Nephron (organoid): ENCODE measurements around the gene TMEM145.

ENCODE experiments used
- H3K27ac Mint-ChIP-seq, 3 experiments: 2 replicates each; pipeline ENCODE4 v1.8.0; 2020; ENCODE audit warnings: mixed read lengths in 3 of 3, mild to moderate bottlenecking in 2 of 3, moderate library complexity in 1 of 3
- H3K27me3 Mint-ChIP-seq: 2 replicates; pipeline ENCODE4 v1.8.0; 2021; ENCODE audit warnings: low read depth, mild to moderate bottlenecking, moderate library complexity, mixed read lengths
- H3K36me3 Mint-ChIP-seq: 2 replicates; pipeline ENCODE4 v1.8.0; 2020; ENCODE audit warnings: low read depth, mixed read lengths
- H3K4me1 Mint-ChIP-seq: 2 replicates; pipeline ENCODE4 v1.8.0; 2020; ENCODE audit warnings: mixed read lengths
- H3K4me3 Mint-ChIP-seq, 3 experiments: 2 replicates each; pipeline ENCODE4 v1.8.0; 2020; ENCODE audit warnings: mild to moderate bottlenecking in 3 of 3, mixed read lengths in 3 of 3, moderate library complexity in 2 of 3
- H3K9me3 Mint-ChIP-seq: 2 replicates; pipeline ENCODE4 v1.8.0; 2020; ENCODE audit warnings: mixed read lengths
- CTCF ChIP-seq, 3 experiments: fragments of 200-600 bp; sonication (generic); IDR thresholded peaks; one replicate each; pipeline ENCODE4 v1.5.0; 2021; ENCODE audit warnings: antibody characterized with exemption in 3 of 3; ENCODE audit not compliant: unreplicated experiment in 3 of 3

The TMEM145 gene

GRCh38 chr19:42292963-42293362, 20.1 kb upstream of the TMEM145 start:
- no peaks in the 10 kb centered on the region for H3K9me3 Mint-ChIP-seq
- H3K27me3 Mint-ChIP-seq: no peaks in the 10 kb centered on the region
- H3K4me3 Mint-ChIP-seq: peak overlapping the region in 2 of 3 experiments; percentile 61 to 64
- peak overlapping the region; percentile 85 to 92 (median 90) for H3K27ac Mint-ChIP-seq
- no peak for TF ChIP-seq CTCF (IDR thresholded peaks at IDR 0.05; ENCODE audit: unreplicated experiment in 3 of 3)
- H3K36me3 Mint-ChIP-seq: peaks cover 31% of the 10 kb centered on the region
- peaks cover 13% of the 10 kb centered on the region for H3K4me1 Mint-ChIP-seq

- TF ChIP-seq CTCF (IDR thresholded peaks at IDR 0.05; ENCODE audit: unreplicated experiment in 3 of 3): peak; percentile 39 to 48 (median 40)
- peak overlapping the region; percentile 85 to 92 (median 90) for H3K27ac Mint-ChIP-seq
- no peaks in the 10 kb centered on the region for H3K27me3 Mint-ChIP-seq
- peaks cover 31% of the 10 kb centered on the region for H3K36me3 Mint-ChIP-seq
- peak overlapping the region in 2 of 3 experiments; percentile 61 to 64 for H3K4me3 Mint-ChIP-seq
- no peaks in the 10 kb centered on the region for H3K9me3 Mint-ChIP-seq
- peaks cover 13% of the 10 kb centered on the region for H3K4me1 Mint-ChIP-seq
Measured at GRCh38 chr19:42293540-42293939, 19.6 kb upstream of the TMEM145 start.

GRCh38 chr19:42293948-42294347, 19.2 kb upstream of the TMEM145 start:
- Mint-ChIP-seq H3K4me1 (peaks cover 13% of the 10 kb centered on the region), H3K4me3 (no peak overlapping the region), H3K27ac (peak overlapping the region in 1 of 3 experiments; percentile 90), H3K9me3 (no peaks in the 10 kb centered on the region), H3K36me3 (peaks cover 31% of the 10 kb centered on the region), H3K27me3 (no peaks in the 10 kb centered on the region)
- TF ChIP-seq CTCF (IDR thresholded peaks at IDR 0.05; ENCODE audit: unreplicated experiment in 3 of 3): no peak

GRCh38 chr19:42294471-42295137, 18.5 kb upstream of the TMEM145 start:
- peak overlapping the region in 1 of 3 experiments; percentile 90 for H3K27ac Mint-ChIP-seq
- H3K36me3 Mint-ChIP-seq: peaks cover 32% of the 10 kb centered on the region

GRCh38 chr19:42295342-42295741, 17.8 kb upstream of the TMEM145 start:
- no peaks in the 10 kb centered on the region for H3K27me3 Mint-ChIP-seq
- peak overlapping the region in 1 of 3 experiments; percentile 53 for H3K27ac Mint-ChIP-seq
- peaks cover 13% of the 10 kb centered on the region for H3K4me1 Mint-ChIP-seq
- H3K4me3 Mint-ChIP-seq: no peak overlapping the region
- no peak for TF ChIP-seq CTCF (IDR thresholded peaks at IDR 0.05; ENCODE audit: unreplicated experiment in 3 of 3)
- no peaks in the 10 kb centered on the region for H3K9me3 Mint-ChIP-seq
- peaks cover 39% of the 10 kb centered on the region for H3K36me3 Mint-ChIP-seq

More at GRCh38 chr19:42294471-42295137, 18.5 kb upstream of the TMEM145 start:
- H3K9me3 Mint-ChIP-seq: no peaks in the 10 kb centered on the region
- no peak for TF ChIP-seq CTCF (IDR thresholded peaks at IDR 0.05; ENCODE audit: unreplicated experiment in 3 of 3)
- no peaks in the 10 kb centered on the region for H3K27me3 Mint-ChIP-seq
- H3K4me1 Mint-ChIP-seq: peaks cover 13% of the 10 kb centered on the region
- no peak overlapping the region for H3K4me3 Mint-ChIP-seq
